SU-DHL-6 (cell line): ENCODE results near the gene CPLX3.
A peak's percentile ranks its signal among the peaks of the same experiment; 100 is the strongest.

Experiments
- H2AFZ ChIP-seq: fragments of 200-600 bp; sonication (generic); 2 replicates; pipeline ENCODE4 v1.6.1; 2014; ENCODE audit warnings: low read depth, mild to moderate bottlenecking, moderate library complexity, mixed read lengths, antibody characterized with exemption, low read length; ENCODE audit not compliant: severe bottlenecking
- H3F3A ChIP-seq: fragments of 200-600 bp; shearing (Covaris generic); 2 replicates; pipeline ENCODE4 v1.6.0; 2016; ENCODE audit warnings: antibody characterized with exemption, mild to moderate bottlenecking; ENCODE audit not compliant: insufficient read depth
- H3K27ac ChIP-seq: fragments of 200-600 bp; sonication (generic); 2 replicates; pipeline ENCODE4 v1.5.1; 2016; ENCODE audit warnings: low read depth, mild to moderate bottlenecking, low read length, moderate library complexity, mixed read lengths
- H3K27me3 ChIP-seq: fragments of 200-600 bp; sonication (generic), shearing (Covaris generic); 2 replicates; pipeline ENCODE4 v1.6.0; 2014; ENCODE audit warnings: mild to moderate bottlenecking, low read length
- H3K36me3 ChIP-seq: fragments of 200-600 bp; sonication (generic); 2 replicates; pipeline ENCODE4 v1.6.1; 2014; ENCODE audit warnings: mild to moderate bottlenecking, low read length, mixed read lengths
- H3K4me2 ChIP-seq: fragments of 300-600, 200-600 bp; shearing (Covaris generic), sonication (generic); 2 replicates; pipeline ENCODE4 v1.6.0; 2014; ENCODE audit warnings: low read length, low read depth, mild to moderate bottlenecking; ENCODE audit not compliant: poor library complexity, severe bottlenecking
- H3K4me3 ChIP-seq: fragments of 200-600 bp; sonication (generic); 2 replicates; pipeline ENCODE4 v1.5.1; 2014; ENCODE audit warnings: antibody characterized with exemption, low read length, mild to moderate bottlenecking, mixed read lengths; ENCODE audit not compliant: insufficient read depth, poor library complexity, severe bottlenecking
- H3K79me2 ChIP-seq: fragments of 200-600 bp; sonication (generic); 2 replicates; pipeline ENCODE4 v1.6.1; 2014; ENCODE audit warnings: mild to moderate bottlenecking, low read length, moderate library complexity; ENCODE audit not compliant: insufficient read depth
- H3K9ac ChIP-seq: fragments of 200-600 bp; sonication (generic); 2 replicates; pipeline ENCODE4 v1.7.0; 2014; ENCODE audit warnings: mild to moderate bottlenecking, low read length
- H3K9me2 ChIP-seq: fragments of 200-600 bp; sonication (generic); replicated peaks from 2 replicates; pipeline ENCODE4 v1.6.1; 2014; ENCODE audit warnings: low read length; ENCODE audit not compliant: insufficient read depth
- H3K9me3 ChIP-seq: fragments of 200-600 bp; sonication (generic); 2 replicates; pipeline ENCODE4 v1.6.1; 2014; ENCODE audit warnings: low read length, mixed read lengths; ENCODE audit not compliant: insufficient read depth
- H4K20me1 ChIP-seq: fragments of 200-600 bp; sonication (generic); 2 replicates; pipeline ENCODE4 v1.6.1; 2014; ENCODE audit warnings: low read depth, mild to moderate bottlenecking, antibody characterized with exemption, low read length, moderate library complexity, mixed read lengths
- CTCF ChIP-seq: fragments of 200-600 bp; sonication (generic); IDR thresholded peaks from one replicate; pipeline ENCODE4 v1.5.1; 2017; ENCODE audit warnings: antibody characterized with exemption, mild to moderate bottlenecking, low read length, moderate library complexity; ENCODE audit not compliant: insufficient read depth, poor library complexity, severe bottlenecking
- EZH2phosphoT487 ChIP-seq: fragments of 200-600 bp; sonication (generic), shearing (Covaris generic); conservative IDR thresholded peaks from 2 replicates; pipeline ENCODE4 v1.6.1; 2018; ENCODE audit warnings: mild to moderate bottlenecking, antibody characterized with exemption, low read length, moderate library complexity, mixed read lengths

Gene CPLX3

DNA sequence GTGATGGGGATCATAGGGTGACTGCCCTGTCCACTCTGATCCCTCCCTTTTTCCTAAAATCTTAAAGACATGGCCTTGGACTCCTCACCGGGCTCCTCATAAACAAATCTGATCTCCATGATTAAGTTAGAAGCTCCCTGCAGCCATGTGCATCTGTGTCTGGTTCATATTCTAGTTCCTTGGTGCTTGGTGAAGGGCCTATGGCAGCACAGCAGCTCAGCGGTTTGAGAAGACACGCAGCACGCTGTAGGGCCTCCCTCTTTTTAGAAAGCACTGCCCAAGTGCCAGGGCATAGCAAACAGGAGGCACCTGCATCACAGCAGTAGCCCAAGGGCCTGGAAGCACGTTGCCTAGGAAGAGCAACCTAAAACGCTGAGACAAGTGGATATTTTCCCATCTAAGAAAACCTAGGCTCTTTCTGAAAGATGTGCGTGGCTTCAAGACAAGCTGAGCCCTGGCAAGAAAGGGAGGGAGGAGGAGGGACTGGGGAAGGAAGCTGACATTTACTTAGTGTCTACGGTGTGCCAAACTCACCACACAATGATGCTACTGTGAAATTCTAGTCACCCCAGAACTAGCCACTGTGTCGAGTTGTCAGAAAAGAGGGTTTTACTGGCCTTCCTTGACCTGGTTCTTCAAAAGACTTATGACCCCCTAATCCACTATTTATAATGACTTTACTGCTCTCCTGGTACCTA, 31.4 kb downstream of the CPLX3 start:
- no peak overlapping the region for H2AFZ ChIP-seq
- H3K27ac ChIP-seq, result peak overlapping the region; percentile 58
- no peaks in the 10 kb centered on the region for H3K36me3 ChIP-seq
- H3K9me3 ChIP-seq, result no peaks in the 10 kb centered on the region
- peak overlapping the region; percentile 18; the same call in 1 of the 2 replicates for H3K9ac ChIP-seq
- H3K4me2 ChIP-seq, result peak overlapping the region; percentile 30
- no peaks in the 10 kb centered on the region for H3K27me3 ChIP-seq
- no peak for TF ChIP-seq EZH2phosphoT487
- TF ChIP-seq CTCF, result no peak
- peaks cover 11% of the 10 kb centered on the region for H3F3A ChIP-seq
- H4K20me1 ChIP-seq, result no peaks in the 10 kb centered on the region
- H3K79me2 ChIP-seq, result peaks cover 48% of the 10 kb centered on the region
- no peak overlapping the region for H3K4me3 ChIP-seq
- no peaks in the 10 kb centered on the region for H3K9me2 ChIP-seq

GRCh38 chr15:74858369-74858740, 31.9 kb downstream of the CPLX3 start:
- no peak for TF ChIP-seq CTCF
- TF ChIP-seq EZH2phosphoT487, result no peak
- peak overlapping the region; percentile 30 for H3K4me2 ChIP-seq
- H3K4me3 ChIP-seq, result no peak overlapping the region
- no peaks in the 10 kb centered on the region for H4K20me1 ChIP-seq
- peak overlapping the region; percentile 58 for H3K27ac ChIP-seq
- H3K79me2 ChIP-seq, result peaks cover 54% of the 10 kb centered on the region
- no peaks in the 10 kb centered on the region for H3K27me3 ChIP-seq
- H3K36me3 ChIP-seq, result no peaks in the 10 kb centered on the region
- H3K9me3 ChIP-seq, result no peaks in the 10 kb centered on the region
- peaks cover 11% of the 10 kb centered on the region for H3F3A ChIP-seq
- peak overlapping the region; percentile 18; the same call in 1 of the 2 replicates for H3K9ac ChIP-seq
- H3K9me2 ChIP-seq, result no peaks in the 10 kb centered on the region
- H2AFZ ChIP-seq, result no peak overlapping the region

DNA sequence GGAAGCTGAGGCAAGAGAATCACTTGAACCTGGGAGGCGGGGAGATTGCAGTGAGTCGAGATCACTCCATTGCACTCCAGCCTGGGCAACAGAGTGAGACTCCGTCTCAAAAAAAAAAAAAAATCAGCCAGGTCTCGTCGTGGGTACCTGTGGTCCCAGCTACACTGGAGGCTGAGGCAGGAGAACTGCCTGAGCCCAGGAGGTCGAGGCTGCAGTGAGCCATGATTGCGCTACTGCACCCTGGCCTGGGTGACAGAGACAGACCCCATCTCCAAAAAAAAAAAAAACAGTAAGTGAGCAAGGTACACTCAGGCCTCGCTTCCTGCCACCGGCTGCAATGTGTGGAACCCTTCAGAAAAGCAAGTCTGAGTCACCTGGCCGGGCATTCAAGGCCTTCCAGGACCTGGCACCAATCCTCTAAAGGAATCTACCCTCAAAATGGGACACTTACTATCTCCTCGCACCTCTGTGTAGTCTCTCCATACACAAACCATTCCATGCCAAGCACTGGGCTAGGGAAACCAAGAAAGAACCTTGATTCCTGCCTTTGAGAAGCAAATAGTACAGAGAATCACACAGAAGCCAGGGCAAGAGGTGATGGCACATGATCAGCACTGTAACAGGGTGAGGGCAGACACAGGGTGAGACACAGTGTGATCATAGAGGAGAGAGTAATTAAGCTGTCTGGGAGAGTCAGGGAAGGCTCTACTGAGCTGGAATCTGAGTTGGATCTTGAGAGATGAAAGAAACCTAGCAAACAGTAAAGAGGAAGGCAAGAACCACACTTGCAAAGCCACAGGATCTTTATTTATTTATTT, 37.0 kb downstream of the CPLX3 start:
- peaks cover 6% of the 10 kb centered on the region; the same call in 1 of the 2 replicates for H3K36me3 ChIP-seq
- H4K20me1 ChIP-seq, result no peaks in the 10 kb centered on the region; the same call in 1 of the 2 replicates
- H3K27ac ChIP-seq, result no peak overlapping the region
- no peaks in the 10 kb centered on the region for H3F3A ChIP-seq
- no peaks in the 10 kb centered on the region for H3K9me3 ChIP-seq
- H3K27me3 ChIP-seq, result no peaks in the 10 kb centered on the region
- no peak overlapping the region for H3K4me2 ChIP-seq
- no peaks in the 10 kb centered on the region for H3K9me2 ChIP-seq
- H2AFZ ChIP-seq, result no peak overlapping the region
- TF ChIP-seq EZH2phosphoT487 (no peak), CTCF (no peak)
- H3K9ac ChIP-seq, result no peak overlapping the region
- H3K79me2 ChIP-seq, result peaks cover 76% of the 10 kb centered on the region
- H3K4me3 ChIP-seq, result no peak overlapping the region
